A549 (cell line): ENCODE measurements around the gene C16orf78. TPM values are rescaled to one million over a fixed set of nuclear protein-coding genes. Genes with fewer than 3 reads are reported as not detected.

Experiments used
- ATAC-seq, 2 experiments: fragments of 200-7000 bp in 1 of 2; fragments of >200 bp in 1 of 2; cut with Nextera tagmentation in 1 of 2; cut with Tn5 transposase in 1 of 2; 3 replicates each; pipeline versions ENCODE4 v1.8.0 to v1.9.1; 2018 to 2020; ENCODE audit warnings: mild to moderate bottlenecking in 1 of 2, moderate library complexity in 1 of 2
- CTCF ChIA-PET: fragments of 300-600 bp; sonication (Branson Sonifier 250); formaldehyde crosslinking; extraction: SDS; loops from one replicate; lab custom pipeline; 2021; ENCODE audit warnings: antibody characterized with exemption, inconsistent platforms; lab: Yijun Ruan, JAX
- POLR2A ChIA-PET: fragments of 350-600 bp; formaldehyde crosslinking; extraction: SDS; loops from one replicate; lab custom pipeline; 2021; ENCODE audit warnings: antibody characterized with exemption, inconsistent platforms; lab: Yijun Ruan, JAX
- DNase-seq, 2 experiments: peaks; one replicate each; pipeline versions ENCODE4 v3.0.0 to v3.0.0-alpha.2; 2011 to 2016; ENCODE audit warnings: low read depth in 1 of 2, low spot score in 1 of 2
- FAIRE-seq: peaks from 2 replicates; lab custom pipeline; 2011; peaks lifted over from hg19 to GRCh38; lab: Jason Lieb, UNC
- H3K27ac ChIP-seq, 2 experiments: fragments of >200 bp; sonication (Bioruptor Twin); formaldehyde crosslinking; 3 replicates each; pipeline ENCODE4 v1.5.1; 2016 to 2017
- H3K4me1 ChIP-seq: fragments of >200 bp; sonication (Bioruptor Twin); formaldehyde crosslinking; 3 replicates; pipeline ENCODE4 v1.6.1; 2016
- H3K4me2 ChIP-seq: fragments of >200 bp; sonication (Bioruptor Twin); formaldehyde crosslinking; 3 replicates; pipeline ENCODE4 v1.6.1; 2016
- H3K4me3 ChIP-seq: fragments of >200 bp; sonication (Bioruptor Twin); formaldehyde crosslinking; 3 replicates; pipeline ENCODE4 v1.5.1; 2016
- H3K9me3 ChIP-seq: fragments of >200 bp; sonication (Bioruptor Twin); formaldehyde crosslinking; 3 replicates; pipeline ENCODE4 v1.6.1; 2016
- BHLHE40 ChIP-seq: IDR thresholded peaks from 2 replicates; pipeline ENCODE4 v1.6.1; 2012; ENCODE audit warnings: low read depth, low read length, inconsistent platforms
- CBX2 ChIP-seq: fragments of 200-600 bp; sonication (generic); IDR thresholded peaks from 2 replicates; pipeline ENCODE4 v1.6.1; 2016; ENCODE audit warnings: low read depth, mild to moderate bottlenecking, borderline replicate concordance
- CHD4 ChIP-seq: fragments of 200-600 bp; sonication (generic); IDR thresholded peaks from 2 replicates; pipeline ENCODE4 v1.6.1; 2016; ENCODE audit warnings: antibody characterized with exemption, mild to moderate bottlenecking, borderline replicate concordance
- CTCF ChIP-seq: fragments of >200 bp; sonication (Bioruptor Twin); formaldehyde crosslinking; IDR thresholded peaks from 3 replicates; pipeline ENCODE4 v1.5.1; 2016
- EHF ChIP-seq: fragments of 250-450 bp; sonication (Bioruptor Pico); IDR thresholded peaks from 2 replicates; pipeline ENCODE4 v1.5.0; 2020; ENCODE audit warnings: mild to moderate bottlenecking
- ELK1 ChIP-seq: fragments of 150-350 bp; IDR thresholded peaks from 2 replicates; pipeline ENCODE4 v1.6.1; 2014; ENCODE audit warnings: low read depth, mild to moderate bottlenecking, low read length
- EP300 ChIP-seq, 2 experiments: fragments of >200 bp; sonication (Bioruptor Twin); formaldehyde crosslinking; IDR thresholded peaks; 2 replicates in 1 of 2; 3 replicates in 1 of 2; pipeline ENCODE4 v1.6.1; 2016 to 2017
- ESRRA ChIP-seq: fragments of 150-350 bp; IDR thresholded peaks from 2 replicates; pipeline ENCODE4 v1.6.1; 2014; ENCODE audit warnings: mild to moderate bottlenecking, low read length, borderline replicate concordance
- FOSB ChIP-seq: fragments of 250-450 bp; sonication (Bioruptor Pico); IDR thresholded peaks from 2 replicates; pipeline ENCODE4 v1.5.0; 2020; ENCODE audit warnings: mild to moderate bottlenecking, moderate library complexity
- FOSL2 ChIP-seq, 2 experiments: fragments of 450-650 bp in 1 of 2; fragments of >200 bp in 1 of 2; sonication (Bioruptor Twin) in 1 of 2; formaldehyde crosslinking; IDR thresholded peaks; 2 replicates each; pipeline versions ENCODE4 v1.5.0 to v1.6.1; 2016 to 2020; ENCODE audit warnings: mild to moderate bottlenecking in 1 of 2, moderate library complexity in 1 of 2
- HDAC2 ChIP-seq: fragments of 200-600 bp; sonication (generic); IDR thresholded peaks from 2 replicates; pipeline ENCODE4 v1.6.1; 2016
- HEYL ChIP-seq: fragments of 250-450 bp; sonication (Bioruptor Pico); IDR thresholded peaks from 2 replicates; pipeline ENCODE4 v1.8.0; 2021; ENCODE audit warnings: mild to moderate bottlenecking, moderate library complexity
- HMGXB4 ChIP-seq: fragments of 250-450 bp; sonication (Bioruptor Pico); IDR thresholded peaks from 2 replicates; pipeline ENCODE4 v1.5.0; 2021; ENCODE audit warnings: mild to moderate bottlenecking, moderate library complexity, borderline replicate concordance
- HOXB5 ChIP-seq: fragments of 250-450 bp; sonication (Bioruptor Pico); IDR thresholded peaks from 2 replicates; pipeline ENCODE4 v1.5.0; 2020; ENCODE audit warnings: mild to moderate bottlenecking, moderate library complexity
- KDM1A ChIP-seq: fragments of 200-600 bp; sonication (generic); IDR thresholded peaks from 2 replicates; pipeline ENCODE4 v1.6.1; 2016; ENCODE audit warnings: low read depth, mild to moderate bottlenecking
- MAZ ChIP-seq: fragments of 150-350 bp; IDR thresholded peaks from 2 replicates; pipeline ENCODE4 v1.6.1; 2014; ENCODE audit warnings: antibody characterized with exemption, low read depth, low read length, borderline replicate concordance
- NFE2L2 ChIP-seq: fragments of 150-350 bp; conservative IDR thresholded peaks from 2 replicates; pipeline ENCODE4 v1.6.1; 2014; ENCODE audit warnings: low read length
- NPAS2 ChIP-seq: fragments of 250-450 bp; sonication (Bioruptor Pico); IDR thresholded peaks from 2 replicates; pipeline ENCODE4 v1.8.0; 2022; ENCODE audit warnings: mild to moderate bottlenecking, moderate library complexity, borderline replicate concordance
- NR3C1 ChIP-seq: fragments of >200 bp; sonication (Bioruptor Twin); formaldehyde crosslinking; IDR thresholded peaks from 3 replicates; pipeline ENCODE4 v1.6.1; 2017
- PHF8 ChIP-seq: fragments of 200-600 bp; sonication (generic); IDR thresholded peaks from 2 replicates; pipeline ENCODE4 v1.6.1; 2016; ENCODE audit warnings: low read depth, mild to moderate bottlenecking, antibody characterized with exemption, moderate library complexity, borderline replicate concordance
- POLR2A ChIP-seq: IDR thresholded peaks from 2 replicates; pipeline ENCODE4 v1.6.1; 2012; ENCODE audit warnings: mild to moderate bottlenecking, low read length
- POLR2AphosphoS2 ChIP-seq: conservative IDR thresholded peaks from 2 replicates; pipeline ENCODE4 v1.6.1; 2012; ENCODE audit warnings: low read length, improper control_type of control experiment, inconsistent platforms
- RARB ChIP-seq: fragments of 250-450 bp; sonication (Bioruptor Pico); IDR thresholded peaks from 2 replicates; pipeline ENCODE4 v1.8.0; 2021; ENCODE audit warnings: mild to moderate bottlenecking, moderate library complexity
- RCOR1 ChIP-seq: fragments of 150-350 bp; IDR thresholded peaks from 2 replicates; pipeline ENCODE4 v1.6.1; 2014; ENCODE audit warnings: antibody characterized with exemption, low read length, low read depth
- RFX5 ChIP-seq: fragments of 450-650 bp; IDR thresholded peaks from 2 replicates; pipeline ENCODE4 v1.7.1; 2014; ENCODE audit warnings: antibody characterized with exemption, mild to moderate bottlenecking, moderate library complexity
- SREBF2 ChIP-seq: fragments of 450-650 bp; IDR thresholded peaks from 2 replicates; pipeline ENCODE4 v1.6.1; 2014; ENCODE audit warnings: mild to moderate bottlenecking, moderate library complexity
- ZFP36 ChIP-seq: fragments of 450-650 bp; IDR thresholded peaks from 2 replicates; pipeline ENCODE4 v1.6.1; 2014; ENCODE audit warnings: borderline replicate concordance; ENCODE audit not compliant: partially characterized antibody
- ZNF302 ChIP-seq: fragments of 250-450 bp; sonication (Bioruptor Pico); IDR thresholded peaks from 2 replicates; pipeline ENCODE4 v1.9.0; 2021; ENCODE audit warnings: inconsistent platforms, mild to moderate bottlenecking, moderate library complexity
- ZSCAN20 ChIP-seq: fragments of 250-450 bp; sonication (Bioruptor Pico); IDR thresholded peaks from 2 replicates; pipeline ENCODE4 v1.8.0; 2022; ENCODE audit warnings: mild to moderate bottlenecking, moderate library complexity
- WGBS: methylation state at CpG from one replicate; pipeline ENCODE4 v1.1.6; 2017; ENCODE audit errors: missing lambda C conversion rate; 5-methylcytosine and 5-hydroxymethylcytosine counted together
- polyA plus RNA-seq, 4 experiments: library from polyadenylated mRNA; depleted of rRNA in 3 of 4; stranded (reverse); fragments of >200 nt; fragmentation: RNase III in 1 of 4; extraction: RNeasy Plus Mini Kit Qiagen cat#74134 plus additional on column Dnase treatment in 1 of 4; gene quantifications; 2 replicates in 3 of 4; 3 replicates in 1 of 4; pipeline ENCODE4 v1.2.3, GENCODE V29; 2011 to 2017

The C16orf78 gene
- polyA plus RNA-seq, 2 of the 4 experiments (the other 2 are of a cell fraction): not detected

- POLR2A ChIA-PET: no interaction called here
- Histone ChIP-seq H3K27ac (no peak overlapping the region), H3K4me2 (no peak overlapping the region)
- TF ChIP-seq NR3C1 (no peak), MAZ (no peak), HDAC2 (no peak), BHLHE40 (no peak), CHD4 (no peak), SREBF2 (no peak), ESRRA (no peak), NPAS2 (CRISPR knock-in tag) (no peak), NFE2L2 (no peak), HMGXB4 (no peak), ZSCAN20 (CRISPR knock-in tag) (no peak), CBX2 (no peak), RCOR1 (no peak)
- TF ChIP-seq, all 56 proteins: peak for 0
- H3K4me3 ChIP-seq: no peak overlapping the region
- ATAC-seq (no peak), DNase-seq (no peak), FAIRE-seq (no peak)
- H3K9me3 ChIP-seq: no peaks in the 10 kb centered on the region
- 4% methylated on average over 3 of the region's 3 CpGs for WGBS
- CTCF ChIA-PET: no interaction called here
- H3K4me1 ChIP-seq: no peaks in the 10 kb centered on the region
Measured at GRCh38 chr16:49369651-49370611, 3.7 kb upstream of the C16orf78 start.

- ATAC-seq (no peak), DNase-seq (no peak), FAIRE-seq (no peak)
- CTCF ChIA-PET: no interaction called here
- TF ChIP-seq EP300 (IDR thresholded peaks at IDR 0.05) (no peak), CBX2 (no peak), FOSL2 (IDR thresholded peaks at IDR 0.05) (no peak), FOSL2 (CRISPR knock-in tag; IDR thresholded peaks at IDR 0.05) (no peak), RCOR1 (no peak), HEYL (no peak), KDM1A (no peak), PHF8 (no peak), ELK1 (no peak), CTCF (no peak), ZFP36 (no peak), POLR2A (no peak), ZNF302 (CRISPR knock-in tag) (no peak), POLR2AphosphoS2 (no peak), RARB (CRISPR knock-in tag) (no peak), RFX5 (no peak), EHF (no peak), HOXB5 (CRISPR knock-in tag) (no peak), FOSB (CRISPR knock-in tag) (no peak)
- Histone ChIP-seq H3K4me3 (no peak overlapping the region), H3K4me2 (no peak overlapping the region), H3K4me1 (no peaks in the 10 kb centered on the region), H3K9me3 (no peaks in the 10 kb centered on the region), H3K27ac (no peak overlapping the region)
- 0% methylated on average over 2 of the region's 4 CpGs for WGBS
- POLR2A ChIA-PET: no interaction called here
Measured at GRCh38 chr16:49376206-49376605, 2.6 kb downstream of the C16orf78 start.
